K562 (cell line): Measurements from ENCODE around the gene DCAF12. TPM values are rescaled to one million over a fixed set of nuclear protein-coding genes. Genes with fewer than 3 reads are reported as not detected.

ENCODE experiments used
- ATAC-seq: fragments of 200-7000 bp; cut with Tn5 transposase; 3 replicates; pipeline ENCODE4 v1.9.1; 2020; ENCODE audit warnings: moderate library complexity
- BruUV-seq: library from RNA; stranded (reverse); fragments of 400-500 nt; replicated peaks from 2 replicates; lab custom pipeline; 2021; lab: Mats Ljungman, UMichigan
- CTCF ChIA-PET: fragments of 300-600 bp; formaldehyde crosslinking; extraction: SDS; loops from one replicate; lab custom pipeline; 2021; ENCODE audit warnings: low intra/inter-chr PET ratio; lab: Yijun Ruan, JAX
- POLR2A ChIA-PET: fragments of 300-600, 350-650 bp; sonication (Branson Sonifier 250); formaldehyde crosslinking; extraction: SDS; loops from one replicate; lab custom pipeline; 2021; ENCODE audit warnings: antibody characterized with exemption, inconsistent platforms; lab: Yijun Ruan, JAX
- DNase-seq, 4 experiments: peaks; one replicate each; pipeline versions ENCODE4 v3.0.0 to v3.0.0-alpha.2; 2011 to 2018; ENCODE audit warnings: low spot score in 3 of 4, mixed read lengths in 3 of 4; ENCODE audit errors: extremely low read depth in 1 of 4
- FAIRE-seq: peaks from 2 replicates; lab custom pipeline; 2011; peaks lifted over from hg19 to GRCh38; lab: Jason Lieb, UNC
- H2AFZ ChIP-seq: 2 replicates; pipeline ENCODE4 v1.6.0; 2011; ENCODE audit warnings: low read depth, low read length, control low read depth, inconsistent platforms
- H3K27ac ChIP-seq: fragments of 200-600 bp; 3 replicates; pipeline ENCODE4 v1.8.0; 2011; ENCODE audit warnings: low read depth, mild to moderate bottlenecking, control low read depth, inconsistent platforms, low read length, moderate library complexity, mixed read lengths; ENCODE audit errors: extremely low read depth
- H3K27me3 ChIP-seq, 2 experiments: fragments of 300-600 bp in 1 of 2; 2 replicates in 1 of 2; 3 replicates in 1 of 2; pipeline versions ENCODE4 v1.6.0 to v1.8.0; 2011; ENCODE audit warnings: inconsistent platforms in 2 of 2, low read length in 2 of 2, mild to moderate bottlenecking in 1 of 2, mixed read lengths in 1 of 2, moderate library complexity in 1 of 2; ENCODE audit not compliant: control insufficient read depth in 2 of 2, insufficient read depth in 2 of 2
- H3K36me3 ChIP-seq: fragments of 300-600 bp; 3 replicates; pipeline ENCODE4 v1.8.0; 2011; ENCODE audit warnings: mild to moderate bottlenecking, low read length, inconsistent platforms; ENCODE audit not compliant: control insufficient read depth, insufficient read depth
- H3K4me1 ChIP-seq, 2 experiments: fragments of 200-600 bp in 1 of 2; replicated peaks in 1 of 2; 2 replicates in 1 of 2; 3 replicates in 1 of 2; pipeline versions ENCODE4 v1.5.1 to v1.8.0; 2011; ENCODE audit warnings: inconsistent platforms in 2 of 2, low read length in 2 of 2, mild to moderate bottlenecking in 1 of 2, mixed read lengths in 1 of 2, moderate library complexity in 1 of 2; ENCODE audit not compliant: control insufficient read depth in 2 of 2, insufficient read depth in 2 of 2
- H3K4me2 ChIP-seq: 2 replicates; pipeline ENCODE4 v1.6.1; 2011; ENCODE audit warnings: low read length, control low read depth, inconsistent platforms, mixed read lengths; ENCODE audit not compliant: insufficient read depth
- H3K4me3 ChIP-seq: fragments of 200-600 bp; sonication (generic), shearing (Covaris generic); 2 replicates; pipeline ENCODE4 v1.5.1; 2016; ENCODE audit warnings: control low read depth, inconsistent platforms
- H3K79me2 ChIP-seq: fragments of 200-600 bp; 3 replicates; pipeline ENCODE4 v1.8.0; 2011; ENCODE audit warnings: low read length, inconsistent platforms; ENCODE audit not compliant: control insufficient read depth, insufficient read depth
- H3K9ac ChIP-seq, 2 experiments: 2 replicates each; pipeline versions ENCODE4 v1.6.0 to v1.6.1; 2011; ENCODE audit warnings: low read depth in 2 of 2, low read length in 2 of 2, control low read depth in 1 of 2, inconsistent platforms in 1 of 2, mild to moderate bottlenecking in 1 of 2, mixed read lengths in 1 of 2; ENCODE audit not compliant: insufficient read depth in 1 of 2
- H3K9me1 ChIP-seq: one replicate; pipeline ENCODE4 v1.6.0; 2011; ENCODE audit warnings: inconsistent platforms, mild to moderate bottlenecking, low read length, moderate library complexity; ENCODE audit not compliant: control insufficient read depth, insufficient read depth
- H3K9me3 ChIP-seq: replicated peaks from 2 replicates; pipeline ENCODE4 v1.5.1; 2011; ENCODE audit warnings: low read depth, low read length, inconsistent platforms; ENCODE audit not compliant: control insufficient read depth, insufficient read depth
- H4K20me1 ChIP-seq: replicated peaks from 2 replicates; pipeline ENCODE4 v1.6.1; 2011; ENCODE audit warnings: low read length, inconsistent platforms, mixed read lengths; ENCODE audit not compliant: control insufficient read depth, insufficient read depth
- CHD7 ChIP-seq: fragments of 200-600 bp; sonication (generic); IDR thresholded peaks from one replicate; pipeline ENCODE4 v1.6.1; 2012; ENCODE audit warnings: mild to moderate bottlenecking, low read depth, low read length, inconsistent platforms
- IFI16 ChIP-seq: fragments of 250-450 bp; sonication (Bioruptor Pico); IDR thresholded peaks from 2 replicates; pipeline ENCODE4 v2.1.2; 2022; ENCODE audit warnings: mild to moderate bottlenecking, inconsistent platforms
- MBD2 ChIP-seq: sonication (generic); IDR thresholded peaks from 2 replicates; pipeline ENCODE4 v1.6.1; 2016; ENCODE audit warnings: low read depth, borderline replicate concordance
- MXD1 ChIP-seq: fragments of 250-450 bp; sonication (Bioruptor Pico); IDR thresholded peaks from 2 replicates; pipeline ENCODE4 v1.8.0; 2021; ENCODE audit warnings: borderline replicate concordance, mild to moderate bottlenecking, moderate library complexity; ENCODE audit not compliant: poor library complexity, severe bottlenecking
- PBX2 ChIP-seq, 2 experiments: IDR thresholded peaks in 1 of 2; conservative IDR thresholded peaks in 1 of 2; 2 replicates each; pipeline ENCODE4 v1.6.1; 2016; ENCODE audit warnings: low read depth in 2 of 2, mild to moderate bottlenecking in 1 of 2, missing compliant biosample characterization in 1 of 2, missing genetic modification characterization in 1 of 2, moderate library complexity in 1 of 2
- TRIM28 ChIP-seq: fragments of 450-650 bp; IDR thresholded peaks from 2 replicates; pipeline ENCODE4 v1.6.1; 2017
- ZNF184 ChIP-seq: sonication (generic); formaldehyde crosslinking; IDR thresholded peaks from 2 replicates; pipeline ENCODE4 v1.5.0; 2020; ENCODE audit warnings: missing genetic modification reagents
- ZNF583 ChIP-seq: fragments of 250-450 bp; sonication (Bioruptor Pico); IDR thresholded peaks from 2 replicates; pipeline ENCODE4 v1.4.0; 2020
- WGBS: fragments of 100-300 bp; shearing (Covaris generic); methylation state at CpG from one replicate; pipeline ENCODE4 v1.1.6; 2016; ENCODE audit warnings: low coverage, mixed read lengths; ENCODE audit not compliant: insufficient coverage; ENCODE audit errors: missing lambda C conversion rate; 5-methylcytosine and 5-hydroxymethylcytosine counted together
- in situ Hi-C: fragments of 300-500 bp; cut with MboI; formaldehyde crosslinking; loops from 4 replicates; pipeline ENCODE4 v1.15.0; 2018; ENCODE audit warnings: inconsistent platforms, mixed read lengths
- intact Hi-C: fragments of 100-400 bp; cut with micrococcal nuclease; formaldehyde crosslinking; loops from 2 replicates; pipeline ENCODE4 v1.14.2; 2022
- polyA plus RNA-seq, 8 experiments: library from polyadenylated mRNA; depleted of rRNA in 4 of 8; stranded (reverse) in 5 of 8; unstranded in 3 of 8; fragments of >200 nt; fragmentation: Nextera tagmentation in 2 of 8; fragmentation: Illumina TruSeq in 1 of 8; extraction: Ambion mirVana in 2 of 8; extraction: Trizol in 1 of 8; gene quantifications; 2 replicates each; pipeline versions ENCODE4 v1.2.1 to v1.2.3, GENCODE V29; 2011 to 2014; ENCODE audit warnings: inconsistent platforms in 1 of 8, missing spikeins in 1 of 8
- total RNA-seq, 7 experiments: library from RNA; depleted of rRNA in 6 of 7; stranded (reverse); fragments of >200 nt in 6 of 7; fragmentation: Illumina TruSeq in 2 of 7; extraction: Trizol in 2 of 7; gene quantifications; 2 replicates each; pipeline versions ENCODE4 v1.2.1 to v1.2.3, GENCODE V29; 2011 to 2021; ENCODE audit warnings: low replicate concordance in 1 of 7

Gene DCAF12
- total and polyA plus RNA-seq, 9 of the 15 experiments (the other 6 are each of a cell fraction or from before 2014, with no cell fraction given) = 10.9 to 59.6 (median 30.8) TPM

- Histone ChIP-seq H2AFZ (peak overlapping the region; percentile 93), H4K20me1 (no peaks in the 10 kb centered on the region), H3K9ac (0 out of 4 replicates have a peak overlapping the region, but pooled peaks of 1 of the 2 experiments have one; percentile 14), H3K9me1 (no peaks in the 10 kb centered on the region), H3K27ac (no peak overlapping the region), H3K4me3 (no peak overlapping the region), H3K9me3 (no peaks in the 10 kb centered on the region), H3K4me2 (no peak overlapping the region), H3K36me3 (no peaks in the 10 kb centered on the region), H3K27me3 (no peaks in the 10 kb centered on the region), H3K79me2 (no peaks in the 10 kb centered on the region), H3K4me1 (peaks cover 2 to 7% of the 10 kb centered on the region in 2 experiments; a peak in 4 of 5 replicates)
- ChIA-PET CTCF (no interaction called here), POLR2A (no interaction called here)
- 23% methylated on average over 2 of the region's 2 CpGs for WGBS
- in situ Hi-C loops = no loop called here
- DNase-seq (no peak), ATAC-seq (peak; percentile 35), FAIRE-seq (no peak)
- intact Hi-C loops = loop anchor here (10.0 kb wide), 1 partner anchor 148 kb away; no protein-coding TSS in a partner anchor
- BruUV-seq = no TSS peak
- TF ChIP-seq TRIM28 (no peak), PBX2 (CRISPR knock-in tag; IDR thresholded peaks at IDR 0.05; ENCODE audit: low read depth) (no peak), PBX2 (tag; conservative IDR thresholded peaks at IDR 0.05; ENCODE audit: low read depth) (no peak), CHD7 (no peak), IFI16 (no peak), ZNF583 (CRISPR knock-in tag) (no peak), MBD2 (no peak), ZNF184 (no peak), MXD1 (CRISPR knock-in tag) (no peak)
Measured at GRCh38 chr9:34072410-34072809, 54.1 kb downstream of the DCAF12 start.
